Measurements from ENCODE around the gene S100A16.

The S100A16 gene

GRCh38 chr1:153649137-153649862 is 36.4 kb upstream of the S100A16 start:
- DNase-seq (ENCODE audit: low read depth, low spot score), result no peak
- ChIA-PET CTCF (interaction anchor here (0.6 to 2.4 kb wide), 2 partner anchors 11 to 76 kb away, joined by 3 to 14 read pairs; no protein-coding TSS in a partner anchor), POLR2A (interaction anchor here (1.4 kb wide), 1 partner anchor 11 kb away, joined by 3 read pairs; no protein-coding TSS in a partner anchor)
- H3K4me3 ChIP-seq (ENCODE audit: low read depth, low read length), result no peak overlapping the region
- TF ChIP-seq, protein P1, sequence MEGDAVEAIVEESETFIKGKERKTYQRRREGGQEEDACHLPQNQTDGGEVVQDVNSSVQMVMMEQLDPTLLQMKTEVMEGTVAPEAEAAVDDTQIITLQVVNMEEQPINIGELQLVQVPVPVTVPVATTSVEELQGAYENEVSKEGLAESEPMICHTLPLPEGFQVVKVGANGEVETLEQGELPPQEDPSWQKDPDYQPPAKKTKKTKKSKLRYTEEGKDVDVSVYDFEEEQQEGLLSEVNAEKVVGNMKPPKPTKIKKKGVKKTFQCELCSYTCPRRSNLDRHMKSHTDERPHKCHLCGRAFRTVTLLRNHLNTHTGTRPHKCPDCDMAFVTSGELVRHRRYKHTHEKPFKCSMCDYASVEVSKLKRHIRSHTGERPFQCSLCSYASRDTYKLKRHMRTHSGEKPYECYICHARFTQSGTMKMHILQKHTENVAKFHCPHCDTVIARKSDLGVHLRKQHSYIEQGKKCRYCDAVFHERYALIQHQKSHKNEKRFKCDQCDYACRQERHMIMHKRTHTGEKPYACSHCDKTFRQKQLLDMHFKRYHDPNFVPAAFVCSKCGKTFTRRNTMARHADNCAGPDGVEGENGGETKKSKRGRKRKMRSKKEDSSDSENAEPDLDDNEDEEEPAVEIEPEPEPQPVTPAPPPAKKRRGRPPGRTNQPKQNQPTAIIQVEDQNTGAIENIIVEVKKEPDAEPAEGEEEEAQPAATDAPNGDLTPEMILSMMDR (IDR thresholded peaks at IDR 0.05; ENCODE audit: insufficient read depth, low read length, missing control alignments), result no peak

DNA sequence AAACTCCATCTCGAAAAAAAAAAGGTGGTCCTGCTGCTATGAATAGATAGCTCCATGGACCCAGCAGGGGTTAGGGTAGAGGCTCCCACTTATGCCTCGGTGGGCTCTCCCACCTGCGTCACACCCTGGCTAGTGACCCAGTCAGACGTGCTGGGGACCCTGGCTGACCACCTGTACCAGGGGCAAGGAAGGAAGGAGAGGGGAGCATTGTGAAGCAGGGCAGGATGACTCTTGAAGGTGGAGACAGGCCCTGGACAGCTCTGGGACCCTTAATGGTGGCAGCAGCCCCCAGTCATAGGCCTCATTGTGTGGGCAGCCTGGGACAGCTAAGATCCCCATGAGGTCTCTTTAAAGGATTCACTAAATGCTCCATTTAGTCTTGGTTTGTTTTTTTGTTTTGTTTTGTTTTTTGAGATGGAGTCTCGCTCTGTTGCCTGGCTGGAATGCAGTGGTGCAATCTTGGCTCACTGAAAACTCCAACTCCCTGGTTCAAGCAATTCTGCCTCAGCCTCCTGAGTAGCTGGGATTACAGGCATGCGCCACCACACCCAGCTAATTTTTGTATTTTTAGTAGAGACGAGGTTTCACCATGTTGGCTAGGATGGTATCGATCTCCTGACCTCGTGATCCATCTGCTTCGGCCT is 35.2 kb upstream of the S100A16 start:
- no peak overlapping the region for H3K4me3 ChIP-seq (ENCODE audit: low read depth, low read length)
- no peak for DNase-seq (ENCODE audit: low read depth, low spot score)
- TF ChIP-seq, protein P1 (IDR thresholded peaks at IDR 0.05; ENCODE audit: insufficient read depth, low read length, missing control alignments), result no peak
- CTCF ChIA-PET, result interaction anchor here (0.6 to 2.4 kb wide), 5 partner anchors 10 to 557 kb away, joined by 3 to 14 read pairs (median 4); no protein-coding TSS in a partner anchor
- POLR2A ChIA-PET, result interaction anchor here (0.7 to 1.5 kb wide), 2 partner anchors 14 to 571 kb away, joined by 3 to 6 read pairs; partner anchors contain the start of gene CHTOP

DNA sequence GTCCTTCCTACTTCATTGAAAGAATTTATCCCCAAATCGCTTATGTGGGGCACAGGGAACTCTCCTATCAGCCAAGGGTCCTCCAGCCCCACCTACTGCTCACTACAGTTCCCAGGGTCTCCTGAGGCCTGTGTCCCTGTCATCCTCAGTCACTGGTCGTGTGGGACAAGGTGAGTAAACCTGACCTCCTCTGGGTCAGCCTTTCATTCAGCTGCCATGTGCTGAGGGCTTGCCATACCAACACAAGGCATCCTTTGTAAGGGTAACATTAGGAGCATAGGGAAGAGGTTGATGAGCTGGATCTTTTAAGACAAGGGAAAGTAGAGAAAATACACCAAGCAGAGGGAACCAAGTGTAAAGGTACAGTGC is 34.4 kb upstream of the S100A16 start:
- TF ChIP-seq, protein P1 (IDR thresholded peaks at IDR 0.05; ENCODE audit: insufficient read depth, low read length, missing control alignments), result no peak
- no peak for DNase-seq (ENCODE audit: low read depth, low spot score)
- H3K4me3 ChIP-seq (ENCODE audit: low read depth, low read length), result no peak overlapping the region
- POLR2A ChIA-PET, result interaction anchor here (1.5 kb wide), 1 partner anchor 13 kb away, joined by 6 read pairs; the partner anchor contains the start of gene CHTOP
- CTCF ChIA-PET, result interaction anchor here (1.3 to 2.4 kb wide), 3 partner anchors 10 to 74 kb away, joined by 4 to 14 read pairs (median 8); no protein-coding TSS in a partner anchor

- CTCF ChIA-PET, result interaction anchor here (0.9 to 1.5 kb wide), 2 partner anchors 9 to 181 kb away, joined by 4 to 8 read pairs; no protein-coding TSS in a partner anchor
- TF ChIP-seq, protein P1 (IDR thresholded peaks at IDR 0.05; ENCODE audit: insufficient read depth, low read length, missing control alignments), result no peak
- no peak overlapping the region for H3K4me3 ChIP-seq (ENCODE audit: low read depth, low read length)
- DNase-seq (ENCODE audit: low read depth, low spot score), result no peak
- POLR2A ChIA-PET, result interaction anchor here (1.5 kb wide), 1 partner anchor 13 kb away, joined by 6 read pairs; the partner anchor contains the start of gene CHTOP
These were observed 33.9 kb upstream of the S100A16 start for GRCh38 chr1:153646672-153647345.

DNA sequence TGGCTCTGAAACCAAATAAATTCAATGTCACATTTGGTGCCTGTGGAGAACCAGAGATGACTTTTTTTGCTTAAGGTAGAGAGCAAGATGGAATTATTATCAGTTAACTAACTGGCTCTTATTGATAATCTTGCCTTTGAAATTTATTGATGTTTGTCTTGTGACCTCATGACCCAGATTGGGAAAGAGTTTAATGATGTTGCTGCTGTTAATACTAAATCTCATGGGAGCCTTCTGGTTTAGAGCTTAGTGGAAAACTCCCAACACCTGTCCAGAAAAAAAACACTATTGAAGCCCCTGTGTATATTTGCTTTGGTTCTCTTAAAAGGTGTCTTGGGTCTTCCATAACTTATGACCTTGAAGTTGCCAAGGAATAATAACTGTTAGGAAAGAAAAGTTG is 30.9 kb upstream of the S100A16 start:
- DNase-seq (ENCODE audit: low read depth, low spot score), result no peak
- POLR2A ChIA-PET, result interaction anchor here (2.3 to 3.0 kb wide), 2 partner anchors 10 to 17 kb away, joined by 8 to 16 read pairs; partner anchors contain the start of genes CHTOP and S100A13
- TF ChIP-seq, protein P1 (IDR thresholded peaks at IDR 0.05; ENCODE audit: insufficient read depth, low read length, missing control alignments), result no peak
- H3K4me3 ChIP-seq (ENCODE audit: low read depth, low read length), result no peak overlapping the region
- CTCF ChIA-PET, result interaction anchor here (0.7 to 4.0 kb wide), 9 partner anchors 9 to 150 kb away, joined by 3 to 23 read pairs (median 6); partner anchors contain the start of genes CHTOP, S100A1 and S100A13
